ENCODE data around the gene BLOC1S3. TPM values are rescaled to one million over a fixed set of nuclear protein-coding genes. Genes with fewer than 3 reads are reported as not detected.

BLOC1S3 gene
- total and polyA plus RNA-seq, 4 donors: 2.3 to 15.1 (median 8.3) TPM

DNA sequence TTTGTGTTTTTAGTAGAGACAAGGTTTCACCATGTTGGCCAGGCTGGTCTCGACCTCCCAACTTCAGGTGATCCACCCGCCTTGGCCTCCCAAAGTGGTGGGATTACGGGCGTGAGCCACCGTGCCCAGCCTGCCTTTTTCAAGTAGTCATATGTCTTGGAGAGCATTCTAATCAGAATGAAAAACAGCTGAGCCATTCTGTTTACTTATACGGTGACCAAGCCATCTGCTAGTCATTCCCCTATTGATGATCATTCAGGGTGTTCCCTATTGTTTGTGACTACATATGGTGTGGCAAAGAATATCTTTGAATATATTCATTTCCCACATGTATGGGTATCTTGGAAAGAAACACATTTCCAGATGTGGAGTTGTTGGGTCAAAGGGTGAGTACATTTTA lies 17.2 kb downstream of the BLOC1S3 start:
- no peaks in the 10 kb centered on the region for H3K27me3 ChIP-seq (ENCODE audit: control insufficient read depth, insufficient read depth, low read length)
- no peak for DNase-seq (ENCODE audit: low read depth in 4 of 6, low spot score in 6 of 6)
- no peak overlapping the region for H3K27ac ChIP-seq (ENCODE audit: low read depth, low read length)
- no peaks in the 10 kb centered on the region for H3K4me1 ChIP-seq (ENCODE audit: control insufficient read depth, insufficient read depth, low read length)
- no peaks in the 10 kb centered on the region for H3K9me3 ChIP-seq (ENCODE audit: control insufficient read depth, insufficient read depth, low read length)
- H3K36me3 ChIP-seq (ENCODE audit: control insufficient read depth, insufficient read depth, low read length): no peaks in the 10 kb centered on the region
- no peak overlapping the region for H3K4me3 ChIP-seq (ENCODE audit: low read depth, low read length)
- WGBS (ENCODE audit: insufficient coverage): 89% methylated on average over 2 of the region's 6 CpGs

- DNase-seq (ENCODE audit: low read depth in 4 of 6, low spot score in 6 of 6): peak in 2 of 6 donors; percentile 40 to 56
- no peaks in the 10 kb centered on the region for H3K27me3 ChIP-seq (ENCODE audit: control insufficient read depth, insufficient read depth, low read length)
These were observed 22.0 kb downstream of the BLOC1S3 start for GRCh38 chr19:45200568-45200967.

DNA sequence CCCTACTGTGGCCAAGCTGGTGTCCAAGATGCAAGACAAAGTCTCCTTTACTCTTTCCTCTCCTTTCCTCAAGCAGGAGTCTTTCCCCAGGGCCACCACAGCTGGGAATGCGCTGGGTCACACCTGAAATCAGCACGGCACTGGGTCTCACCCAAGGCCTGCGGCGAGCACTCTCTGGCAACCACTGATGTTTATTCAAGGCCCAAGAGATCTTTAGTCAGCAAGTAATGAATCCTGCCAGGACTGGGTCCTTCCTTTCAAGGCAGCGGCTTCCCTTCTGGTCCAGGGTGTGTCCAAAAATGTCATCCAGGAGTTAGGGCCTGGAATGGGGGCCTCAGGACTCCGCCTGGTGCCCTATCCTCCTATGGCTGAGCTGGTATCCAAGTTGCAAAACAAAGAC lies 24.1 kb downstream of the BLOC1S3 start:
- Histone ChIP-seq H3K9me3 (ENCODE audit: control insufficient read depth, insufficient read depth, low read length) (no peaks in the 10 kb centered on the region), H3K36me3 (ENCODE audit: control insufficient read depth, insufficient read depth, low read length) (no peaks in the 10 kb centered on the region), H3K4me3 (ENCODE audit: low read depth, low read length) (no peak overlapping the region), H3K27ac (ENCODE audit: low read depth, low read length) (no peak overlapping the region), H3K4me1 (ENCODE audit: control insufficient read depth, insufficient read depth, low read length) (no peaks in the 10 kb centered on the region), H3K27me3 (ENCODE audit: control insufficient read depth, insufficient read depth, low read length) (no peaks in the 10 kb centered on the region)
- no peak for DNase-seq (ENCODE audit: low read depth in 4 of 6, low spot score in 6 of 6)
- 86% methylated on average over 6 of the region's 6 CpGs for WGBS (ENCODE audit: insufficient coverage)

More at GRCh38 chr19:45200568-45200967, 22.0 kb downstream of the BLOC1S3 start:
- Histone ChIP-seq H3K36me3 (ENCODE audit: control insufficient read depth, insufficient read depth, low read length) (no peaks in the 10 kb centered on the region), H3K4me1 (ENCODE audit: control insufficient read depth, insufficient read depth, low read length) (no peaks in the 10 kb centered on the region), H3K9me3 (ENCODE audit: control insufficient read depth, insufficient read depth, low read length) (no peaks in the 10 kb centered on the region), H3K4me3 (ENCODE audit: low read depth, low read length) (no peak overlapping the region), H3K27ac (ENCODE audit: low read depth, low read length) (no peak overlapping the region)
- WGBS (ENCODE audit: insufficient coverage): 52% methylated on average over 4 of the region's 4 CpGs

- H3K9me3 ChIP-seq (ENCODE audit: control insufficient read depth, insufficient read depth, low read length): no peaks in the 10 kb centered on the region
- H3K4me1 ChIP-seq (ENCODE audit: control insufficient read depth, insufficient read depth, low read length): no peaks in the 10 kb centered on the region
- no peaks in the 10 kb centered on the region for H3K27me3 ChIP-seq (ENCODE audit: control insufficient read depth, insufficient read depth, low read length)
- no peak overlapping the region for H3K4me3 ChIP-seq (ENCODE audit: low read depth, low read length)
- no peak for DNase-seq (ENCODE audit: low read depth in 4 of 6, low spot score in 6 of 6)
- WGBS (ENCODE audit: insufficient coverage): 90% methylated on average over 4 of the region's 12 CpGs
- H3K36me3 ChIP-seq (ENCODE audit: control insufficient read depth, insufficient read depth, low read length): no peaks in the 10 kb centered on the region
- no peak overlapping the region for H3K27ac ChIP-seq (ENCODE audit: low read depth, low read length)
These were observed 27.2 kb downstream of the BLOC1S3 start for GRCh38 chr19:45205810-45206209.

DNA sequence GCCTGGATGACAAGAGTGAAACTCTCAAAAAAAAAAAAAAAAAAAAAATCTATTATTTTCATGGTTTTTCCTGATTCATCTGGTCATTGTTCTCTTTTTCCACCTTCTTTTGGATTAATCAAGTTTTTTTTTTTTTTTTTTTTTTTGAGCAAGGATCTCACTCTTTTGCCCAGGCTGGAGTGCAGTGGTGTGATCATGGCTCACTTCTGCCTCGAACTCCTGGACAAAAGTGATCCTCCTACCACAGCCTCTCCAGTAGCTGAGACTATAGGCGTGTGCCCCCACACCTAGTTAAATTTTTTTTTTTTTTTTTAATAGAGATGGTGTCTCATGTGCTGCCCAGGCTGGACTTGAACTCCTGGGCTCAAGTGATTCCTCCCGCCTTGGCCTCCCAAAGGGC lies 27.7 kb downstream of the BLOC1S3 start:
- H3K4me3 ChIP-seq (ENCODE audit: low read depth, low read length): no peak overlapping the region
- no peaks in the 10 kb centered on the region for H3K27me3 ChIP-seq (ENCODE audit: control insufficient read depth, insufficient read depth, low read length)
- WGBS (ENCODE audit: insufficient coverage): no CpG with 5 or more reads among the region's 3 CpGs
- no peaks in the 10 kb centered on the region for H3K36me3 ChIP-seq (ENCODE audit: control insufficient read depth, insufficient read depth, low read length)
- no peak for DNase-seq (ENCODE audit: low read depth in 4 of 6, low spot score in 6 of 6)
- no peak overlapping the region for H3K27ac ChIP-seq (ENCODE audit: low read depth, low read length)
- H3K9me3 ChIP-seq (ENCODE audit: control insufficient read depth, insufficient read depth, low read length): no peaks in the 10 kb centered on the region
- H3K4me1 ChIP-seq (ENCODE audit: control insufficient read depth, insufficient read depth, low read length): no peaks in the 10 kb centered on the region

- DNase-seq (ENCODE audit: low read depth in 4 of 6, low spot score in 6 of 6): peak in 1 of 6 donors; percentile 14
- Histone ChIP-seq H3K4me1 (ENCODE audit: control insufficient read depth, insufficient read depth, low read length) (peaks cover 8% of the 10 kb centered on the region), H3K36me3 (ENCODE audit: control insufficient read depth, insufficient read depth, low read length) (no peaks in the 10 kb centered on the region), H3K27ac (ENCODE audit: low read depth, low read length) (no peak overlapping the region), H3K9me3 (ENCODE audit: control insufficient read depth, insufficient read depth, low read length) (no peaks in the 10 kb centered on the region), H3K4me3 (ENCODE audit: low read depth, low read length) (no peak overlapping the region), H3K27me3 (ENCODE audit: control insufficient read depth, insufficient read depth, low read length) (peaks cover 28% of the 10 kb centered on the region)
- 39% methylated on average over 3 of the region's 17 CpGs for WGBS (ENCODE audit: insufficient coverage)
These were observed 33.3 kb downstream of the BLOC1S3 start for GRCh38 chr19:45211751-45212381.

GRCh38 chr19:45213031-45213430 lies 34.4 kb downstream of the BLOC1S3 start:
- Histone ChIP-seq H3K36me3 (ENCODE audit: control insufficient read depth, insufficient read depth, low read length) (no peaks in the 10 kb centered on the region), H3K9me3 (ENCODE audit: control insufficient read depth, insufficient read depth, low read length) (no peaks in the 10 kb centered on the region), H3K4me1 (ENCODE audit: control insufficient read depth, insufficient read depth, low read length) (peaks cover 15% of the 10 kb centered on the region), H3K27ac (ENCODE audit: low read depth, low read length) (no peak overlapping the region), H3K27me3 (ENCODE audit: control insufficient read depth, insufficient read depth, low read length) (peaks cover 39% of the 10 kb centered on the region), H3K4me3 (ENCODE audit: low read depth, low read length) (no peak overlapping the region)
- no peak for DNase-seq (ENCODE audit: low read depth in 4 of 6, low spot score in 6 of 6)
- 68% methylated on average over 19 of the region's 23 CpGs for WGBS (ENCODE audit: insufficient coverage)

- no peak overlapping the region for H3K27ac ChIP-seq (ENCODE audit: low read depth, low read length)
- no peaks in the 10 kb centered on the region for H3K9me3 ChIP-seq (ENCODE audit: control insufficient read depth, insufficient read depth, low read length)
- H3K4me3 ChIP-seq (ENCODE audit: low read depth, low read length): no peak overlapping the region
- no peak for DNase-seq (ENCODE audit: low read depth in 4 of 6, low spot score in 6 of 6)
- WGBS (ENCODE audit: insufficient coverage): 12% methylated on average over 34 of the region's 35 CpGs
- no peaks in the 10 kb centered on the region for H3K36me3 ChIP-seq (ENCODE audit: control insufficient read depth, insufficient read depth, low read length)
- H3K27me3 ChIP-seq (ENCODE audit: control insufficient read depth, insufficient read depth, low read length): peaks cover 44% of the 10 kb centered on the region
- peaks cover 15% of the 10 kb centered on the region for H3K4me1 ChIP-seq (ENCODE audit: control insufficient read depth, insufficient read depth, low read length)
These were observed 37.0 kb downstream of the BLOC1S3 start for GRCh38 chr19:45215391-45216191.

DNA sequence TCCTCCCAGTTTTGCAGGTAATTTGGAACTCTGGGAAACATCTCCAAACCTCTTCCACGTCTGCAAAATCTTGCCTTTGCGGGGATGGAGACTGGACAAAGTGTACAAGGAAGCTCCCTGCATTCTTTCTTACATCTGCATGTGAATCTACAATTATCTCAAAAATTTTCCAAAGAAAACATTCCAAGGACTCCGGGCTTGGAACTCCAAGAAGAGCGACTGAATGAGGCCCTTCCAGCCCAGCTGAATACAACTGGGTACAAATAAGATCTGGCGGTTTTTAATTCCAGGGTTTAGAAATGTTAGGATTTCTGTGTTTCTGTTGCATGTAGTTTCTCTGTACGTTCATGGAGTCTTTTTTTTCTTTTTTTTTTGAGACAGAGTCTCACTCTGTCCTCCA lies 38.1 kb downstream of the BLOC1S3 start:
- WGBS (ENCODE audit: insufficient coverage): 83% methylated on average over 2 of the region's 6 CpGs
- Histone ChIP-seq H3K27ac (ENCODE audit: low read depth, low read length) (no peak overlapping the region), H3K27me3 (ENCODE audit: control insufficient read depth, insufficient read depth, low read length) (peaks cover 48% of the 10 kb centered on the region), H3K9me3 (ENCODE audit: control insufficient read depth, insufficient read depth, low read length) (no peaks in the 10 kb centered on the region), H3K4me1 (ENCODE audit: control insufficient read depth, insufficient read depth, low read length) (peaks cover 15% of the 10 kb centered on the region), H3K36me3 (ENCODE audit: control insufficient read depth, insufficient read depth, low read length) (no peaks in the 10 kb centered on the region), H3K4me3 (ENCODE audit: low read depth, low read length) (no peak overlapping the region)
- peak in 1 of 6 donors; percentile 11 for DNase-seq (ENCODE audit: low read depth in 4 of 6, low spot score in 6 of 6)
